ENCODE results near the gene PSAT1.

DNA sequence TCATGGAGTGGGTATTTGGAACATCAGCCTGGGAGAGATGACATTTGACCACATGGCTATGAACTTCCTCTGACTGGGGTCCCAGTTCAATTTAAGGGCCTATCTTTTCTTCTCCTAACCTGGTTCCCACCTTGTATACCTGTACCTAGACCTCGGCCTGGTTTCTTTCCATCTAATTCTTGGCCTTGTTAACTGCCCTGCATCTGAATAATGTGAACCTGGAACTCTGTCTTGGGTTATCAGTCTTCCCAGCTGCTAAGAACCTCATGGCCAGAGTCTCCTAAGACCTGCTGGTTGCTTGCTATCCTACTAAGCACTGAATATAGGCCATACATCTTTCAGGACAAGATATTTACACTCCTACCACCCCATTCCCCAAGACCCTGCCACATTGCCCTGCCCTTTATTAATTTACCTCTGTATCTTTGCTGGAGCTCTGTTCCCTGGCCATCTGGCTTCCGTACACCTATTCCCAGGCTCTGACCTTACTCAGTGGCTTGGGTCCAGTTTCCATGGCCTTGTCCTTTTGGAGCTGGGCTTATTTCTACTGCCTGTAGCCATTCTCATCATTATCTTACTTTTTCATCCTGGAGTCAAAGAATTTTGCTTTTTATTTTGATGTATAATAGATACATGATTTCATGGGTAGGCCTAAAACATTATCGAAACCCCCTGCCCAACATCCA lies 6.6 kb downstream of the PSAT1 start:
- TF ChIP-seq, protein P1, sequence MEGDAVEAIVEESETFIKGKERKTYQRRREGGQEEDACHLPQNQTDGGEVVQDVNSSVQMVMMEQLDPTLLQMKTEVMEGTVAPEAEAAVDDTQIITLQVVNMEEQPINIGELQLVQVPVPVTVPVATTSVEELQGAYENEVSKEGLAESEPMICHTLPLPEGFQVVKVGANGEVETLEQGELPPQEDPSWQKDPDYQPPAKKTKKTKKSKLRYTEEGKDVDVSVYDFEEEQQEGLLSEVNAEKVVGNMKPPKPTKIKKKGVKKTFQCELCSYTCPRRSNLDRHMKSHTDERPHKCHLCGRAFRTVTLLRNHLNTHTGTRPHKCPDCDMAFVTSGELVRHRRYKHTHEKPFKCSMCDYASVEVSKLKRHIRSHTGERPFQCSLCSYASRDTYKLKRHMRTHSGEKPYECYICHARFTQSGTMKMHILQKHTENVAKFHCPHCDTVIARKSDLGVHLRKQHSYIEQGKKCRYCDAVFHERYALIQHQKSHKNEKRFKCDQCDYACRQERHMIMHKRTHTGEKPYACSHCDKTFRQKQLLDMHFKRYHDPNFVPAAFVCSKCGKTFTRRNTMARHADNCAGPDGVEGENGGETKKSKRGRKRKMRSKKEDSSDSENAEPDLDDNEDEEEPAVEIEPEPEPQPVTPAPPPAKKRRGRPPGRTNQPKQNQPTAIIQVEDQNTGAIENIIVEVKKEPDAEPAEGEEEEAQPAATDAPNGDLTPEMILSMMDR (IDR thresholded peaks at IDR 0.05) = no peak
- no peak for TF ChIP-seq POLR2A (IDR thresholded peaks at IDR 0.05)

Data from tibial nerve (tissue), 3 donors.